ENCODE results near the gene VCX3A. TPM values are rescaled to one million over a fixed set of nuclear protein-coding genes. Genes with fewer than 3 reads are reported as not detected.

Gene VCX3A
- total and polyA plus RNA-seq, 4 experiments from 2014 or later, result not detected

DNA sequence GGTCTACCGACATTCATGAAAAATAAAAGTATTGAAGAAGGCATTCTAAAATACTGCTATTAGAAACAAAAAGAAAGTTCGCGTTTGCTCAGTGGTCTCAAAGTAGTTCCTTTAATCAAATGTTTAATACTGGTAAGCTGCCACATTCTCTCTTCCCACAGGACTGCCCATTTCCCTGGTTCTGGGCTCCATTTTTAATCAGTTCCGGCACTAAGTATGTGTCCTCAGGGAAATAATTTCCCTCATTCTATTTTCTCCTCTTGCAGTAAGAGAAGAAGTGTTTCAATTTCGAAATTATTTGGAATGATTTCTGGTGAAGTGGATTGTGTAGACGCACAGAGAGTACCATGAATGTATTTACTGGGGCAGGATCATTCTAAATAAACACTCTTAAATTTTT, 17.5 kb downstream of the VCX3A start:
- DNase-seq, result no peak
- Mint-ChIP-seq H3K4me1 (no peaks in the 10 kb centered on the region), H3K4me3 (no peak overlapping the region), H3K27ac (no peak overlapping the region), H3K27me3 (no peaks in the 10 kb centered on the region), H3K9me3 (peaks cover 0 to 9% (median 1%) of the 10 kb centered on the region in 8 donors), H3K36me3 (no peaks in the 10 kb centered on the region)
- POLR2A ChIA-PET (ENCODE audit: partially characterized antibody), result no interaction called here
- Histone ChIP-seq H3K4me3 (ENCODE audit: low read length in 2 of 2) (no peak overlapping the region), H3K27me3 (ENCODE audit: insufficient read depth, low read length) (no peaks in the 10 kb centered on the region), H3K27ac (ENCODE audit: low read depth, low read length) (no peak overlapping the region), H3K9me3 (ENCODE audit: control insufficient read depth in 1 of 2, low read length in 2 of 2) (no peaks in the 10 kb centered on the region), H3K36me3 (ENCODE audit: insufficient read depth, low read length) (no peaks in the 10 kb centered on the region), H3K4me1 (ENCODE audit: insufficient read depth, low read length) (no peaks in the 10 kb centered on the region)
- CTCF ChIA-PET (ENCODE audit: partially characterized antibody), result no interaction called here
- intact Hi-C loops (cut with micrococcal nuclease), result no loop called here

DNA sequence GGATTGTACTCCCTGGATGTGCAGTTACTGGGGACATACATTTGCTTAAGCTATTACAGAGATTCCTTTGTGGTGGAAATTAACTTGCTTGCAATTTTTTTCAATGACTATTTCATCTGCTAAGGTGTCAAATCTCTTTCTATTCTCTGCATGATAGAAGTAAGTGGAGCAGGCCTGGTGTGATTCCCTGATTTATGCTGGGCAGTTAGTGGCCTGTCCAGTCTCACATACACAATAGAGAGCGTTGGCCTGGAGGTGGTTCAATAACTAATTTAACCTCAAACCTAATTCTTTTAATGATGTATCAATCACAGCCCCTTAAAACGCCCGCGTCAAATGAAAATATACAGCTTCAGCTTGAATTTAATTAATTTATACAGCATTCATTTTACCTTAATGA, 28.5 kb downstream of the VCX3A start:
- Histone ChIP-seq H3K9me3 (ENCODE audit: control insufficient read depth in 1 of 2, low read length in 2 of 2) (no peaks in the 10 kb centered on the region), H3K27ac (ENCODE audit: low read depth, low read length) (no peak overlapping the region), H3K36me3 (ENCODE audit: insufficient read depth, low read length) (no peaks in the 10 kb centered on the region), H3K4me3 (ENCODE audit: low read length in 2 of 2) (no peak overlapping the region), H3K4me1 (ENCODE audit: insufficient read depth, low read length) (no peaks in the 10 kb centered on the region), H3K27me3 (ENCODE audit: insufficient read depth, low read length) (no peaks in the 10 kb centered on the region)
- Mint-ChIP-seq H3K4me1 (no peaks in the 10 kb centered on the region), H3K4me3 (no peak overlapping the region), H3K36me3 (no peaks in the 10 kb centered on the region), H3K9me3 (peaks cover 0 to 13% (median 5%) of the 10 kb centered on the region in 8 donors), H3K27ac (no peak overlapping the region), H3K27me3 (no peaks in the 10 kb centered on the region)
- POLR2A ChIA-PET (ENCODE audit: partially characterized antibody), result no interaction called here
- DNase-seq, result no peak
- intact Hi-C loops (cut with micrococcal nuclease), result no loop called here
- CTCF ChIA-PET (ENCODE audit: partially characterized antibody), result no interaction called here

GRCh38 chrX:6505960-6506359, 29.0 kb downstream of the VCX3A start:
- H3K4me3 ChIP-seq (ENCODE audit: low read length in 2 of 2), result no peak overlapping the region
- no peaks in the 10 kb centered on the region for H3K27me3 Mint-ChIP-seq
- no peaks in the 10 kb centered on the region for H3K36me3 Mint-ChIP-seq
- no peak overlapping the region for H3K27ac ChIP-seq (ENCODE audit: low read depth, low read length)
- CTCF ChIA-PET (ENCODE audit: partially characterized antibody), result no interaction called here
- H3K4me1 Mint-ChIP-seq, result no peaks in the 10 kb centered on the region
- H3K27me3 ChIP-seq (ENCODE audit: insufficient read depth, low read length), result no peaks in the 10 kb centered on the region
- no peaks in the 10 kb centered on the region for H3K36me3 ChIP-seq (ENCODE audit: insufficient read depth, low read length)
- no peaks in the 10 kb centered on the region for H3K4me1 ChIP-seq (ENCODE audit: insufficient read depth, low read length)
- peaks cover 0 to 16% (median 5%) of the 10 kb centered on the region in 8 donors for H3K9me3 Mint-ChIP-seq
- H3K9me3 ChIP-seq (ENCODE audit: control insufficient read depth in 1 of 2, low read length in 2 of 2), result no peaks in the 10 kb centered on the region
- H3K27ac Mint-ChIP-seq, result no peak overlapping the region
- intact Hi-C loops (cut with micrococcal nuclease), result no loop called here
- no peak overlapping the region for H3K4me3 Mint-ChIP-seq
- DNase-seq, result no peak
- POLR2A ChIA-PET (ENCODE audit: partially characterized antibody), result no interaction called here

- ChIA-PET CTCF (ENCODE audit: partially characterized antibody) (no interaction called here), POLR2A (ENCODE audit: partially characterized antibody) (no interaction called here)
- no peak overlapping the region for H3K27ac Mint-ChIP-seq
- intact Hi-C loops (cut with micrococcal nuclease), result no loop called here
- Histone ChIP-seq H3K4me1 (ENCODE audit: insufficient read depth, low read length) (no peaks in the 10 kb centered on the region), H3K27me3 (ENCODE audit: insufficient read depth, low read length) (no peaks in the 10 kb centered on the region), H3K27ac (ENCODE audit: low read depth, low read length) (no peak overlapping the region), H3K9me3 (ENCODE audit: control insufficient read depth in 1 of 2, low read length in 2 of 2) (no peaks in the 10 kb centered on the region), H3K36me3 (ENCODE audit: insufficient read depth, low read length) (no peaks in the 10 kb centered on the region), H3K4me3 (ENCODE audit: low read length in 2 of 2) (no peak overlapping the region)
- no peaks in the 10 kb centered on the region for H3K4me1 Mint-ChIP-seq
- DNase-seq, result no peak
- H3K36me3 Mint-ChIP-seq, result no peaks in the 10 kb centered on the region
- no peak overlapping the region for H3K4me3 Mint-ChIP-seq
- no peaks in the 10 kb centered on the region for H3K27me3 Mint-ChIP-seq
- H3K9me3 Mint-ChIP-seq, result peaks cover 0 to 18% (median 4%) of the 10 kb centered on the region in 8 donors
Measured at GRCh38 chrX:6500719-6501118, 34.2 kb downstream of the VCX3A start.

DNA sequence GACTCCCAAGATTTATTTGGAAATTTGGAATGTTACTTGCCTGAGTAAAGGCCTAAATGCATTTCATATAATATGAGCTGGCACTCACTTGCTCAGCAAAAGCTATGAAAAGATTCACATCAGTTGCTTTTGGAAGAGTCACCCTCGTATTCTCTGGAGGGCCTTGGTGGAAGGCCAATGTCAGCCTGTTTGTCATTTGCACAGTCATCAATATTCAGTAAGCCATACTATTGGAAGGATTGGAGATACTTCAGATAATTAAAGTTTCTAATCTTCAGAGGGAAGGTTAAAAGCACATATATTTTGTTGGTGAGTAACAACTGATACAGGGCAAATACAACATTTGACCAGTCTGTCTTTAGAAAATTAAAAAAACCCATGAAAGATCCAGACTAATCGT, 36.6 kb downstream of the VCX3A start:
- H3K4me3 Mint-ChIP-seq, result no peak overlapping the region
- no peaks in the 10 kb centered on the region for H3K4me1 Mint-ChIP-seq
- H3K27ac ChIP-seq (ENCODE audit: low read depth, low read length), result no peak overlapping the region
- no peak for DNase-seq
- no peaks in the 10 kb centered on the region for H3K36me3 Mint-ChIP-seq
- H3K9me3 ChIP-seq (ENCODE audit: control insufficient read depth in 1 of 2, low read length in 2 of 2), result no peaks in the 10 kb centered on the region
- no peak overlapping the region for H3K27ac Mint-ChIP-seq
- ChIA-PET POLR2A (ENCODE audit: partially characterized antibody) (no interaction called here), CTCF (ENCODE audit: partially characterized antibody) (no interaction called here)
- peaks cover 0 to 17% (median 11%) of the 10 kb centered on the region in 8 donors for H3K9me3 Mint-ChIP-seq
- intact Hi-C loops (cut with micrococcal nuclease), result no loop called here
- H3K4me1 ChIP-seq (ENCODE audit: insufficient read depth, low read length), result no peaks in the 10 kb centered on the region
- no peaks in the 10 kb centered on the region for H3K27me3 Mint-ChIP-seq
- H3K36me3 ChIP-seq (ENCODE audit: insufficient read depth, low read length), result no peaks in the 10 kb centered on the region
- H3K27me3 ChIP-seq (ENCODE audit: insufficient read depth, low read length), result no peaks in the 10 kb centered on the region
- H3K4me3 ChIP-seq (ENCODE audit: low read length in 2 of 2), result no peak overlapping the region
